Uterus (tissue), 4 donors: ENCODE measurements around the gene SNX10. TPM values are rescaled to one million over a fixed set of nuclear protein-coding genes. Genes with fewer than 3 reads are reported as not detected.

Source experiments
- DNase-seq, 2 donors: peaks; one replicate each; pipeline ENCODE4 v3.0.0-alpha.2; 2019 to 2020
- H3K27ac ChIP-seq, 2 donors: fragments of 200-600 bp; sonication (generic); 1 replicate in 1 of 2; 2 replicates in 1 of 2; pipeline ENCODE4 v1.5.1; 2016 to 2018
- H3K27me3 ChIP-seq, 2 donors: fragments of 200-600 bp; sonication (generic); one replicate each; pipeline ENCODE4 v1.5.1; 2018 to 2019; ENCODE audit warnings: control low read depth in 1 of 2
- H3K36me3 ChIP-seq, 2 donors: fragments of 200-600 bp; sonication (generic); one replicate each; pipeline ENCODE4 v1.5.1; 2019; ENCODE audit warnings: control low read depth in 1 of 2
- H3K4me1 ChIP-seq, 2 donors: fragments of 200-600 bp; sonication (generic); one replicate each; pipeline ENCODE4 v1.5.1; 2018 to 2019; ENCODE audit warnings: control low read depth in 1 of 2
- H3K4me3 ChIP-seq, 2 donors: fragments of 200-600 bp; sonication (generic); 1 replicate in 1 of 2; 2 replicates in 1 of 2; pipeline ENCODE4 v1.5.1; 2018 to 2019; ENCODE audit warnings: mild to moderate bottlenecking in 1 of 2
- H3K9me3 ChIP-seq, 2 donors: fragments of 200-600 bp; sonication (generic); one replicate each; pipeline ENCODE4 v1.5.1; 2019; ENCODE audit warnings: control low read depth in 1 of 2
- POLR2A ChIP-seq, 2 donors: fragments of 450-650 bp; IDR thresholded peaks; one replicate each; pipeline ENCODE4 v1.6.1; 2016; ENCODE audit warnings: antibody characterized with exemption in 2 of 2, mild to moderate bottlenecking in 1 of 2, moderate library complexity in 1 of 2
- intact Hi-C: fragments of 100-400 bp; cut with DNase I; formaldehyde crosslinking; loops from one replicate; pipeline ENCODE4 v1.15.1; 2023; ENCODE audit warnings: low total_unique reads
- total RNA-seq, 4 donors: library from RNA; depleted of rRNA in 3 of 4; stranded (reverse); fragments of >200 nt in 3 of 4; gene quantifications; one replicate each; pipeline versions ENCODE4 v1.1.0 to v1.2.4, GENCODE V29; 2014 to 2023
- TF ChIP-seq, protein P1 (sequence below), 4 experiments: fragments of 200-600 bp in 2 of 4; fragments of 450-650 bp in 2 of 4; sonication (generic) in 2 of 4; IDR thresholded peaks; one replicate each; pipeline ENCODE4 v1.5.1; 2016 to 2019; ENCODE audit warnings: antibody characterized with exemption in 4 of 4, mild to moderate bottlenecking in 2 of 4, moderate library complexity in 1 of 4
- donor health status: DM: yes; HTN: yes; CAD: no.

Gene SNX10
- total RNA-seq, 4 donors from 2014 or later: 7.7 to 16.8 (median 9.7) TPM

DNA sequence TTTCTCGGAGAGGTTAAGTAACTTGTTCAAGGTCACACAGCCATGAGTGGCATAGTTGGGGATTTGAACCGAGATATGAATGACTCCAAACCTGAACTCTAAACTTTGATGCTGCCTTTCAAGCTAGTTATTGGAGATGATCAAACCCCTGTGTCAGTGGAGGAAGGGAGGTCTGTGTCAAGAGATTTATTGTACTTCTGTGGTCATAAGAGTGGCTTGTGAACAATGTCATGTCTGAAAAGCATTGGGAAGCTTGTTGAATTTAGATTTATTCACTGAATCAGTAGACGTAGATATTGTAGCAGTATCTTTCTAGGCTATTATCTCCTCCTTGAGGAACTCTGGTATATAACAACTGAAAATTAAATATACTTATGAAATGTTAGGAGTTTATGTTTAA, 27.3 kb downstream of the SNX10 start:
- Histone ChIP-seq H3K27ac (no peak overlapping the region), H3K4me3 (no peak overlapping the region), H3K9me3 (no peaks in the 10 kb centered on the region), H3K27me3 (no peaks in the 10 kb centered on the region), H3K4me1 (no peaks in the 10 kb centered on the region), H3K36me3 (no peaks in the 10 kb centered on the region)
- TF ChIP-seq POLR2A (IDR thresholded peaks at IDR 0.05): no peak
- TF ChIP-seq, protein P1, sequence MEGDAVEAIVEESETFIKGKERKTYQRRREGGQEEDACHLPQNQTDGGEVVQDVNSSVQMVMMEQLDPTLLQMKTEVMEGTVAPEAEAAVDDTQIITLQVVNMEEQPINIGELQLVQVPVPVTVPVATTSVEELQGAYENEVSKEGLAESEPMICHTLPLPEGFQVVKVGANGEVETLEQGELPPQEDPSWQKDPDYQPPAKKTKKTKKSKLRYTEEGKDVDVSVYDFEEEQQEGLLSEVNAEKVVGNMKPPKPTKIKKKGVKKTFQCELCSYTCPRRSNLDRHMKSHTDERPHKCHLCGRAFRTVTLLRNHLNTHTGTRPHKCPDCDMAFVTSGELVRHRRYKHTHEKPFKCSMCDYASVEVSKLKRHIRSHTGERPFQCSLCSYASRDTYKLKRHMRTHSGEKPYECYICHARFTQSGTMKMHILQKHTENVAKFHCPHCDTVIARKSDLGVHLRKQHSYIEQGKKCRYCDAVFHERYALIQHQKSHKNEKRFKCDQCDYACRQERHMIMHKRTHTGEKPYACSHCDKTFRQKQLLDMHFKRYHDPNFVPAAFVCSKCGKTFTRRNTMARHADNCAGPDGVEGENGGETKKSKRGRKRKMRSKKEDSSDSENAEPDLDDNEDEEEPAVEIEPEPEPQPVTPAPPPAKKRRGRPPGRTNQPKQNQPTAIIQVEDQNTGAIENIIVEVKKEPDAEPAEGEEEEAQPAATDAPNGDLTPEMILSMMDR (IDR thresholded peaks at IDR 0.05): no peak
- no peak for DNase-seq
- intact Hi-C loops: no loop called here

DNA sequence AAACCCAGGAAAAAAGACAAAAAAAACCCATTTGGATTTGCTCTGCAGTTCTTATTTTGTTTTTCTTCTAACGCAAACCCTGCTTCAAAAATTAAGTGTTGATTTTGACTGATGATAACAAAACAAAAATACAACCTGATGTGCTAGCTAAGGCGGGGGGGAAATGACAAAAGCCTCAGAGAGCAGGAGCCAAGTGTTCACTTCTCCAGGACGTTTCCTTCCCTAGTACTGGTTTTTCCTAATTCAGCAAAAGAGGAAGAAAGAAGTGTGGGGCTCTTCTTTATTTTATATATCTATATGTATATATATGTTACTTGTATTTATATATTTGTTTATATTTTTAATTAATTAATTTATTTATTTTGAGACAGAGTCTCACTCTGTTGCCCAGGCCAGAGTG, 28.0 kb downstream of the SNX10 start:
- Histone ChIP-seq H3K4me3 (no peak overlapping the region), H3K27me3 (no peaks in the 10 kb centered on the region), H3K27ac (no peak overlapping the region), H3K4me1 (no peaks in the 10 kb centered on the region), H3K9me3 (no peaks in the 10 kb centered on the region), H3K36me3 (no peaks in the 10 kb centered on the region)
- no peak for DNase-seq
- TF ChIP-seq POLR2A (IDR thresholded peaks at IDR 0.05): no peak
- TF ChIP-seq, protein P1 (IDR thresholded peaks at IDR 0.05): no peak
- intact Hi-C loops: no loop called here

DNA sequence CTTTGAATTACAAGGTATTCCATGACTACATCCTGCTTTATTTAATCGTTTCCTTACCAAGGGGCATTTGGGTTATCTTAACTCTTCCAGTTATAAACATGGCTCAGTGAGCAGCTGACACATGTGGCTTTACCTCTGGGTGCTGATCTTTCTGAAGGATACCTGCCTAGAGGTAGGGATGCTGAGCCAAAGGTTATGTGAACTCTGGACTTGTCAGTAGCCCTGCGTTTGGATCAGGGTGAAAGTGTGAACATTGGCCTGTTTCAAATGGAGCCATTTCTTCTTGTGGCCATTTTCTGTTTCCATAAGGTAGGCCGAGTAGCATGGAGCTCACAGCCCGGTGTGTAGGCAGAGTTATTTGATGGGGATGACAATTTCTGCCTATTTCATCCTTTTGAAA, 29.2 kb downstream of the SNX10 start:
- Histone ChIP-seq H3K27me3 (no peaks in the 10 kb centered on the region), H3K9me3 (no peaks in the 10 kb centered on the region), H3K36me3 (no peaks in the 10 kb centered on the region), H3K27ac (no peak overlapping the region), H3K4me3 (no peak overlapping the region), H3K4me1 (no peaks in the 10 kb centered on the region)
- TF ChIP-seq, protein P1 (IDR thresholded peaks at IDR 0.05): no peak
- TF ChIP-seq POLR2A (IDR thresholded peaks at IDR 0.05): no peak
- intact Hi-C loops: no loop called here
- DNase-seq: no peak

DNA sequence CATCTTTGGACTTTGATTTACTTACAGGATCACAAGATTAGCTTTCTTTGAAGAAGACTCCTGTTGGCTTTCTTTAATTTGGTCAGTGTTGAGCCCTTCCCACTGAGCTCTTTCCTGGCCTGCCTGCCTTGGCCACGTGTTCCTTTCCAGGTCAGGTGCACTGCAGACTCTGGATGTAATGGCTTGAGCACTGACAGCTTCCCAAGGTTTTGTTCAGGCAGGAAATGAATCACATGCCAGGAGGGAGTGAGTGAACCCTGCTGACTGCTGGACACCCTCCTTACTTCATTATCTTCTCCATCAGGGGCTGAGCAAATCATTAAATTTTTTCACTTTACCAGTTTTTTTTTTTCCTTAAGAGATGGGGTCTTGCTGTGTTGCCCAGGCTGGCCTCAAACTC, 29.8 kb downstream of the SNX10 start:
- Histone ChIP-seq H3K27ac (no peak overlapping the region), H3K4me3 (no peak overlapping the region), H3K4me1 (no peaks in the 10 kb centered on the region), H3K36me3 (no peaks in the 10 kb centered on the region), H3K9me3 (no peaks in the 10 kb centered on the region), H3K27me3 (no peaks in the 10 kb centered on the region)
- DNase-seq: no peak
- intact Hi-C loops: no loop called here
- TF ChIP-seq, protein P1 (IDR thresholded peaks at IDR 0.05): no peak
- no peak for TF ChIP-seq POLR2A (IDR thresholded peaks at IDR 0.05)

DNA sequence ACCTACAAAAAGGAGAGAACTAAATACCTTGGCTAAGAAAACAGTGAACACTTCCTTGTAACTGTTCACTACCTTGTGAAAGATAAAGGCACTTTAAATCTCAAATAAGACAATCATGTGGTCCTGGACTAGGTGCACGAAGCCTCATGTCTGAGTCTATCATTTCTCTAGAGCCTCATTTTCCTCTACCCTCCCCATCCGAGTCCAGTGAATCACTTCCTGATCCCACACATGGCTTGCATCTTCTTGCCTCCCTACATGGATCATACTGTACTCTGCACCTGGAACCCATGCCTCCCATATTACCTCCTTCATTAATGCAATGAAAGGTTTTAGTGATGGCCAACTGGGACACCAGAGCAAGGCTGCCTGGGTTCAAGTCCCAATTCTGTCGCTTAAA, 34.5 kb downstream of the SNX10 start:
- no peaks in the 10 kb centered on the region for H3K9me3 ChIP-seq
- TF ChIP-seq, protein P1 (IDR thresholded peaks at IDR 0.05): no peak
- no peak for TF ChIP-seq POLR2A (IDR thresholded peaks at IDR 0.05)
- no peak overlapping the region for H3K27ac ChIP-seq
- intact Hi-C loops: no loop called here
- no peaks in the 10 kb centered on the region for H3K27me3 ChIP-seq
- H3K4me1 ChIP-seq: no peaks in the 10 kb centered on the region
- no peaks in the 10 kb centered on the region for H3K36me3 ChIP-seq
- H3K4me3 ChIP-seq: no peak overlapping the region
- no peak for DNase-seq
